Gastrocnemius medialis (tissue), 4 donors: ENCODE results near the gene CCL17.

ENCODE experiments used
- POLR2A ChIP-seq, 2 donors: fragments of 450-650 bp; IDR thresholded peaks; one replicate each; pipeline ENCODE4 v1.6.1; 2017; ENCODE audit warnings: antibody characterized with exemption in 2 of 2, mild to moderate bottlenecking in 2 of 2, moderate library complexity in 2 of 2
- TF ChIP-seq, protein P1 (sequence below), 5 experiments: fragments of 450-650 bp in 3 of 5; fragments of 200-600 bp in 2 of 5; sonication (generic) in 2 of 5; IDR thresholded peaks in 4 of 5; conservative IDR thresholded peaks in 1 of 5; 1 replicate in 4 of 5; 2 replicates in 1 of 5; pipeline ENCODE4 v1.5.1; 2016 to 2019; ENCODE audit warnings: antibody characterized with exemption in 5 of 5, mild to moderate bottlenecking in 3 of 5, moderate library complexity in 3 of 5

DNA sequence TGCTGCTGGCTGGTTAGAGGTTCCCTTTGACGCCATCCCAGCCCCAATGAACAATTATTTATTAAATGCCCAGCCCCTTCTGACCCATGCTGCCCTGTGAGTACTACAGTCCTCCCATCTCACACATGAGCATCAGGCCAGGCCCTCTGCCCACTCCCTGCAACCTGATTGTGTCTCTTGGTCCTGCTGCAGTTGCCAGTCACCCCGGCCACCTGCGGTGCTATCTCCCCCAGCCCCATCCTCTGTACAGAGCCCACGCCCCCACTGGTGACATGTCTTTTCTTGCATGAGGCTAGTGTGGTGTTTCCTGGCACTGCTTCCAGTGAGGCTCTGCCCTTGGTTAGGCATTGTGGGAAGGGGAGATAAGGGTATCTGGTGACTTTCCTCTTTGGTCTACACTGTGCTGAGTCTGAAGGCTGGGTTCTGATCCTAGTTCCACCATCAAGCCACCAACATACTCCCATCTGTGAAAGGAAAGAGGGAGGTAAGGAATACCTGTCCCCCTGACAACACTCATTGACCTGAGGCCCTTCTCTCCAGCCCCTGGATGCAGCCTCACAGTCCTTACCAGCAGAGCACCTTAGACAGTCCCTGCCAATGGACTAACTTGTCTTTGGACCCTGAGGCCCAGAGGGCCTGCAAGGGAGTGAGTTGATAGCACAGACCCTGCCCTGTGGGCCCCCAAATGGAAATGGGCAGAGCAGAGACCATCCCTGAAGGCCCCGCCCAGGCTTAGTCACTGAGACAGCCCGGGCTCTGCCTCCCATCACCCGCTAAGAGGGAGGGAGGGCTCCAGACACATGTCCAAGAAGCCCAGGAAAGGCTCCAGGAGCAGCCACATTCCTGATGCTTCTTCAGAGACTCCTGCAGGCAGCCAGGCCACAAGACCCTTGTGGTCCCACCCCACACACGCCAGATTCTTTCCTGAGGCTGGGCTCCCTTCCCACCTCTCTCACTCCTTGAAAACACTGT, 21.0 kb upstream of the CCL17 start:
- TF ChIP-seq POLR2A (IDR thresholded peaks at IDR 0.05) = no peak
- TF ChIP-seq, protein P1, sequence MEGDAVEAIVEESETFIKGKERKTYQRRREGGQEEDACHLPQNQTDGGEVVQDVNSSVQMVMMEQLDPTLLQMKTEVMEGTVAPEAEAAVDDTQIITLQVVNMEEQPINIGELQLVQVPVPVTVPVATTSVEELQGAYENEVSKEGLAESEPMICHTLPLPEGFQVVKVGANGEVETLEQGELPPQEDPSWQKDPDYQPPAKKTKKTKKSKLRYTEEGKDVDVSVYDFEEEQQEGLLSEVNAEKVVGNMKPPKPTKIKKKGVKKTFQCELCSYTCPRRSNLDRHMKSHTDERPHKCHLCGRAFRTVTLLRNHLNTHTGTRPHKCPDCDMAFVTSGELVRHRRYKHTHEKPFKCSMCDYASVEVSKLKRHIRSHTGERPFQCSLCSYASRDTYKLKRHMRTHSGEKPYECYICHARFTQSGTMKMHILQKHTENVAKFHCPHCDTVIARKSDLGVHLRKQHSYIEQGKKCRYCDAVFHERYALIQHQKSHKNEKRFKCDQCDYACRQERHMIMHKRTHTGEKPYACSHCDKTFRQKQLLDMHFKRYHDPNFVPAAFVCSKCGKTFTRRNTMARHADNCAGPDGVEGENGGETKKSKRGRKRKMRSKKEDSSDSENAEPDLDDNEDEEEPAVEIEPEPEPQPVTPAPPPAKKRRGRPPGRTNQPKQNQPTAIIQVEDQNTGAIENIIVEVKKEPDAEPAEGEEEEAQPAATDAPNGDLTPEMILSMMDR (IDR thresholded peaks at IDR 0.05 in 4 of 5, conservative IDR thresholded peaks at IDR 0.05 in 1 of 5) = no peak
